EH (cell line): ENCODE measurements around the gene DNAJC6.
A peak's percentile ranks its signal among the peaks of the same experiment; 100 is the strongest.

ENCODE experiments used
- DNase-seq: peaks from one replicate; pipeline ENCODE4 v3.0.0-alpha.2; 2015; ENCODE audit warnings: low read depth

Gene DNAJC6

DNA sequence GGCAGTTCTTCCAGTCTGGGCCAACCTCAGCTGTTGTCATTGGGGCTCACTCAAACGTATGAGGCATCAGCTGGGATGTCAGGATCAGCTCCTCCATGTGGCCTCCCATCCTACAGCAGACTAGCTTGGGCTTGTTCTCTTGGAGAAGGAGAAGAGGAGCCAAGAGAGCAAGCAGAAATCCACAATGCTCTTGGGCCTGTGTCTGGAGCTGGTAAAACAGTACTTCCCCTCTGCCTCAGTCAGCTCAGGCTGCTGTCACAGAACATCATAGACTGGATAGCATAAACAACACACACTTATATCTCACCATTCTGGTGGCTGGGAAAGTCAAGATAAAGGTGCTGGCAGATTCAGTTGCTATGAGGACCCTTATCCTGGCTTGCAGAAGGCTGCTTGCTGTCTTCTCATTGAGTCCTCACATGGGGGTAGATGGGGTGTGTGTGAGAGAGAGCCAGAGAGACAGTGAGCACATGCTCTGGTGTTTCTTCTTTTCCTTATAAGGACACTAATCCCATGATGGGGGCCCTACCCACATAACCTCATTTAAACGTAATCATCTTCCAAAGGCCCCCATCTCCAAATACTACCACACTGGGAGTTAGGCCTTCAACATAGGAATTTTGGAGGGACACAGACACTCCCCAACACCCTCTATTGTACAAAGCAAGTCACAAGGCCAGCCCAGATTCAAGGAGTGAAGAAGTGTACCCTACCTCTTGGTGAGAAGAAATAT lies 16.3 kb upstream of the DNAJC6 start:
- no peak for DNase-seq

DNA sequence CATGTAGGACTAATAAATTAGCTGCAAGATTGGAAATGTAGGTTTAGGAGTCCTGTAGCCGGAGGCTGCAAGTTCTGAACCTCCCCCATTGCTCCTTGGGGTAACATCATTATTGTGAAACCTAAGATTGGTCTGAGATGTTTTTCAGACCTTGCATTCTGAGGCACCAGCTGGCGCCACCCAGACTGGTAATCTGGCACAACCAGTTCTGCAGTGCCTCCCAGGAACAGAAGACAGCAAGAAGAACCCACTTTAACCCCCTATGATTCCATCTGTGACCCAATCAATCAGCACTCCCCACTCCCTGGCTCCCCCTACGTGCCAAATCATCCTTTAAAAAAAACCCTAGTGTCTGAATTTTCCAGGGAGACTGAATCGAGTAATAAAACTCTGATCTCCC lies 11.6 kb upstream of the DNAJC6 start:
- no peak for DNase-seq

DNA sequence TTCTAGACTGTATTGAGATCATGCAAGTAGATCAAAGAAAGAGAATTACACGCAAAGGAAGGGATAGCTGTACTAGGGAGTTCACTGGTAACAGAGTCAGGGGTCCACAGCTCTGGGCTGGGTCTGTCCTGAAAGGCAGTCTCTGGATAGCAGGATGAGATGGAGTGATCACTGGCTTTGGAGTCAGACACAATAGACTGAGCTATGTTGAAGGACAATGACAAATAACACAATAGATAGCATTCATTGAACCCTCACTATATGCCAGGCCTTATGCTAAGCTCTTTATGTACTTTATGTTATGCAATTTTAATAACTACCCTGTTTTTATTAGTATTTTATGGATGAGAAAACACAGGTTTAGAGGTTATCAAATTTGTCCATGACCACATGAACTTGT lies 10.0 kb upstream of the DNAJC6 start:
- no peak for DNase-seq

DNA sequence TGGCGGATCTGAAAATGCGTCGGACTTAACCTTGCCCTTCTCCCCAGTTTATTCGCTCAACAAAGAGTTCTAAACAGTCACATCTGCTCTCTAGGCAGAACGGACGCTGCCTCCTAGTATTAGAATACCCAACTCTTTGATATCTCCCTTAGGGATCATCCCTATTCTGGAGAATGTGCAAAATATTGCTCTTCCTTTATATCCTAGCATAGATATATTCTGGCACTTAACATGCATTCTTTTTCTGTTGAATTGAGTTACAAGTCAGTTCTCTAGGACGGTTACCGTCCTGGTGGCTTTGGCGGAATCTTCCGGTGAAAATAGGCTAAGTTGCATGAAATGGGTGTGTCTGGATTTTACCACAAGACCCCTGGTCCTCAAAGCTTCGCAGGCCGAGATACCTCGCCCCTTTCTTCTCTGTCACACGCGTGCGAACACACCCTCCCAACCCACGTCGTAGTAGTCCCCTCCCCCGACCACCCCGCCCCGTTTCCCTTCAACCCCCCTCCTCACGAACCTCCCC lies 501 bp upstream of the DNAJC6 start:
- no peak for DNase-seq

DNA sequence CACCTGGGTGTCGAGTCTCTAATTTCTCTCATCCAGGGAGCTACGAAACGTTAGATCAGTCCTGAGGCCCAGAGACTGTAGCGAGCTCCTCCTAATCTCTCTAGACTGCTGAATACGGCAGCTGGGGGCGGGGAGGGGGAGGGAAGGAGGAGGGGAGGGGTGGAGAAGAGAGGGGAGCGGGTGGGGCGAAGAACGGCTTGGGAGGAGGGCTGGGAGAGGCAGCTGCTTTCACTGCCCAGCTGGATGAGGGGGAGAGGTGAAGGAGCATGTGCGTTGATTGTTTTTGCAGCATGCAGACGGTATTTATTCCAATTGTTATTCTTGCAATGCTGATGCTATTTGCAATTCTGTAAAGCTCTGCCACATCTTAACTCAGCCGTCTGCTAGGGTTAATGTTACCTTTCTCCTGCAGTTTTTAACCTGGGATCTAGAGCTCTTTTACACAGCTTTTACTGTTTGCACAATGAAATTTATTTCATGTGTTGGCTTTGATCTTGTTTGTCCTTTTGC lies 790 bp downstream of the DNAJC6 start:
- no peak for DNase-seq

DNA sequence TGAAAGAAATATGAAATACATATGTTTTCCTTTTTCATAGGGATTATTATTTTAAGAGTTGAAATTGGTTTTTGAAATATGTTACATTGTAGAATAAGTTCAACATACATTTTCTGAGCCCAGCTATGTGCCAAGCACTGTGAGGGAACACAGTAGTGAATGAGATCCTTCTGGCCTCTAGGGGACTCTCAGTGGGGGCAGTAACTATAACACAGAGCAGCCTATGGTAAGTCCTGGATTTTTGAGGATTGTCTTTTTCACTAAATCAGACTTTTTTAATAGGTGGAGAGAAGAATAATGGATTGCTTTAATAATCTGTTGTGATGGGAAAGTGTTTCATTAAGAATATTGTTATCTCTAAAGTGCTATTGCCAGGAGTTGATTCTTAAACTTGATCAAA lies 2.4 kb downstream of the DNAJC6 start:
- DNase-seq, result no peak

DNA sequence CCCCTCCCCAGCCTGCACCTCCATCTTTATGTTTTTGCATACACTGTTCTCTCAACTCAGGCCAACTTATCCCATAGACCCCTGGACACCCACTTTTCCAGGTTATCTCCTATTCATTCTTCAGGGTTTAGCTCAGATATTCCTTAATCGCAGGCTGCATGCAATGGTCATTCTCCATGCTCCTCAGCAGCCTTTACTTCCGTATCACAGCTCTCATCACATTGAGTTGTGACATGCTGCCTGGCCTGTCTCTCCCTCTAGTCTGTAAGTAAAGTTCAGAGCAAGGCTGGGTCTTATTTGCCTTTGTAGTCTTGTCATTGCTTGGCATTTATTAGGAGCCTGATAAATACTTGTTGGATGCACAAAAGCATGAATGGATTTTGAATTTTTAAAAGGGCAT lies 6.9 kb downstream of the DNAJC6 start:
- DNase-seq, result no peak

DNA sequence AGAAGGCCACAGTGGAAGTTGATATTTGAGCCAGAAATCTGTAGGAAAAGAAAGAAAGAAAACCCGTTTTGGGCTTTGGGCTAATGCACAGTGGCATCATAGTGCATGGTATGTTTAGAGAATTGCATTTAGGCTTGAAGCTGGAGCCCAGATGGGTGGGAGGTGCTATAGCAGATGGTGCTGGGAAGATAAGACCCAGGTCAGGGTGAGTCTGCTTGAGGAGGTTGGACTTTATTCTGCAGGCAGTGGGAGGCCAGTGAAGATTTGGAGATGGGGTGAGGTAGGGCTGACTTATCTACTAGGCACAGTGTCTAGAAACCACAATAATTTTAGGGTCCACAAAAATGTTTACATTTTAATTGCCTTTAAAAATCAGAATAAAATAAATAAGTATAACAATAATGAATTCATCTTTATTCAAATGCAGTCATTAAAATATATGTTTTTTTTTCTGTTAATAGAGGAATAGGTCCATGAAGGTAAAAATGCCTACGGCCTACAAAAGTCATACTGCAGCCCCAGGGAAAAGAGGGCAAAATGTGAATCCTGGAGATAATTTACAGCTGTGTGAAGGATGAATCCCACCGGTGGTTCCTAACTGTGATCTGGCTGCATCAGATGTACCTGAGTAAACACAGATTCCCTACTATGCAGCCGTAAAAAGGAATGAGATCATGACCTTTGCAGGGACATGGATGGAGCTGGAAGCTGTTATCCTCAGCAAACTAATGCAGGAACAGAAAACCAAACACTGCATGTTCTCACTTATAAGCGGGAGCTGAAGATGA lies 8.7 kb downstream of the DNAJC6 start:
- no peak for DNase-seq

DNA sequence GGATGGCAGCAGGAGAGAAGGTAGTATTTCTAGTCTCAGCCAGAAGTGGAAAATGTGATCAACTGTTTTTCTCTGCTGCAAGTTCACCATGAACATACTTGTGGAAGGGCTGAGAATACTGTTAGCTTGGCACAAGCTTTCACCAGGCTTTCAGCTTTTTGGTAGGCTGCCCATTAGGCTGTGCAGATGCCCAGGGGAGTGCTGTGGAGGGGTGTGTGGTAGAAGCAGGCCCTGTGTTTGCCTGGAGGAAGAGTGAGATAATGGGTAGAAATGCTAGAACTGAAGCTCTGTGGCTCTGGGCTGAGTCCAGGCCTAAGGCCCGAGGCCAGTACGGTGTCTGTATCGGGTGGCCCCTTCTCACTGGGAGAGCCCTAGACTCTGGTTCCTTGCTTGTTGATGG lies 9.8 kb downstream of the DNAJC6 start:
- no peak for DNase-seq

DNA sequence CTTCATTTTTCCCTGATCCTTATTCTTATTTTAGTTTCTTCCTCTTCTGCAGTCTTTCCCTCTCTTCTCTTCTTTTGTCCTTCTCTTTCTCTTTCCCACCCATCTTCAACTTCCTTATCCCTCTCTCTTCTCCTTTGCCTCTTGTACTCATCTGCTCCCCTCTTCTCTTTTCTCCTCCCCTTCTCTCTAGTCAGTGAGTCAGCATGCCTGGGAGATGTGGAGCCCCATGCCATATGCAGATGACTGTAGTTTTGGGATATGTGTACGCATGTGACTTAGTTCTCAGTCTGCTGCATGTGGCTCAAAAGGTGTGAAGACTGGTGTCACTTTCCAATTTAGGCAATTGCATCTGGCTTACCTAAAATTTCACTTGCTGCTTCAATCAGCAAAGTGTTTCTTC lies 10.4 kb downstream of the DNAJC6 start:
- no peak for DNase-seq

DNA sequence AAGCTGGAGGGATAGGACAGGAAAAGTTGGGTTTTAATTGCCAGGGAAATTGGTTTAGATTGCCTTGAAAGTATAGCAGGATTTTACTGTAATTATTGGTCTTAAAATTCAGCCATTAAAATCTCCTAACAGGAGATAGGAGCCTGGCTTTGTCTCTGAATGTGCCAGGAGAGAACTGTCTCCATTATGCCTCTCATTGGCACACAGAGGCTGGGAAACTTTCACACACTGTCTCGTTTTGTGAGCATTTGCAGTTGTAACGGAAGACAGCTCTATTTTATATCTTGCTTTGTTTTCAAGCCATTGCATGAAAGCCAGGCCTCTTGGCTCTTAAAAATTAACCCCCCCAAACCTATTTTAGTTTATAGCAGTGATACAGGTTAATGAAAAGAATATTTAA lies 12.5 kb downstream of the DNAJC6 start:
- DNase-seq, result no peak

DNA sequence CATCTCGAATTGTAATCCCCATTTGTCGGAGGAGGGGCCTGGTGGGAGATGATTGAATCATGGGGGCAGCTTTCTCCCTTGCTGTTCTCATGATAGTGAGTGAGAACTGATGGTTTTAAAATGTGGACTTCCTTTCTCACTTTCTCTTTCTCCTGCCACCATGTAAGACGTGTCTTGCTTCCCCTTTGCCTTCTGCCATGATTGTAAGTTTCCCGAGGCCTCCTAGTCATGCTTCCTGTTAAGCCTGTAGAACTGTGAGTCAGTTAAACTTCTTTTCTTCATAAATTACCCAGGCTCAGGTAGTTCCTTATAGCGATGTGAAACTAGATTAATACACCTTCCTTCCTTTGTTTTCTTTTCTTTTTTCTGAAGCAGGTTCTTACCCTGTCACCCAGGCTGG lies 13.9 kb downstream of the DNAJC6 start:
- no peak for DNase-seq

DNA sequence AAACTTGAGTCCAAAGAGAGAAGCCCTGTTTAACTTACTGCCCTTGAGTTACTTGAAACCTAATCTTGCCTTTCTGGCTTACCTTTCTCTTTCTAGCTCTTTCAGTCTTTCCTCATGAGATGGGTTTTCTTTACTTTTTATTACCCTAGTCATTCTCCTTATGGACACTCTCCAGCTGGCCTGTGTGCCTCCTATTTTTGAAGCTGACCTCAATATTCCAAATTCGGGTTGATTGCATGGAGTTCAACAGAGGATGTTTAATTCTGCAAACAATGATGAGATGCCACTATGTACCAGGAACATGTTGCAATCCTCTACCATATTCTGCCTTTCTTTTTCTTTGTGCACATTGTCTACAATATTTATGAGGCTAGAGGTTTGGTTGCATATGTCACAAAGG lies 20.7 kb downstream of the DNAJC6 start:
- DNase-seq, result no peak

DNA sequence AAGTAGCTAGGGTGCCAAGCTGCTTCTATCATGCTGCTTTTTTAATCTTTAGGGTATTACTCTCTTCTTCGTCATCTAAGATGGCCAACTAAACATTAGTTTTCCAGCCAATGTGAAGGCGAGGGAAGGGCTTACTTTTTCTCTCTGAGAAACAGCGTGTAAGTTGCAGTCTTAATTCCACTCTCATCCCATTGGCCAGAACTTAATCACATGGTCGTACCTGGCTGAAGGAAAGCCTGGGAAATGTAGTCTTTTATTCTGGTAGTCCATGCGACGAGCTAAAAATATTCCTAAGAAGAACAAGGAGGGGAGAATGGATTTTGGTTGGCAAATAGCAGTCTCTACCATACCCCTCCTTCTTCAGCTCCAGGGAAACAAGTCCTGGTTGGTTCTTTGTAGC lies 21.5 kb downstream of the DNAJC6 start:
- DNase-seq, result no peak

DNA sequence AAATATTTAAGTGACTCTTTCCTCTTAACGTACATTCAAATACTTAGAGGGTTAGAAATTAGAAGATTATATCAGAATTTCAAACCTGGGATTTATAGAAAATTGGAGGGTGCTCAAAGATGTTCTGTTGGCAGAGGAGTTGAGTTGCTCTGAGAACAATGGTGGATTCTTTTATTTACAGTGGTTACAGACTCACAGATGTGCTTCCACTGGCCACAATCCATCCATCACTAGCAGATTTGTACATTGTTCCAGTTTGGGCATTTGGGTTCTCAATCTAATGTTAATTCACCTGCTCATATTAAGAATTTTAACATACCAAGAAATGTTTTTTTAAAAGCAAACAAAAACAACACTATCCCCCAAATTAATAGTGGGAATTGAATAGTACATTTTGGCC lies 23.5 kb downstream of the DNAJC6 start:
- DNase-seq, result no peak

DNA sequence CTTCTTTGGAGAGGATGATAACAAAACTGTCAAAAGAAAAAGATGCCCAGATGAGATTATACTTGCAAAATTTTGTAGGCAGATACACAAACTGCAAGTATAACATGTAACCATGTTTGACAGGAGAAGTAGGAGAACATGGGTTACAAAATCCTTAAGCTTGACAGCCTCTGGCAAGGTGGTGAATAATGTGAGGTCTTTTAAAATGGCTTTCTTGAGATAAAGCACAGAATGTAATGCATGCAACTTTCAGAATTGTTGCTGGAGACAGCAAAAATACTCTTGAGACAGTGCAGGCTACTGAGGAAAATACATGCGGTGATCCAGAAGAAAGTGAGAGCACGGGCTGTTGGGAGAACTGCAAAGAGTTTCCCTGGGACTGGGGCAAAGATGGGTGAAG lies 24.7 kb downstream of the DNAJC6 start:
- DNase-seq, result no peak

DNA sequence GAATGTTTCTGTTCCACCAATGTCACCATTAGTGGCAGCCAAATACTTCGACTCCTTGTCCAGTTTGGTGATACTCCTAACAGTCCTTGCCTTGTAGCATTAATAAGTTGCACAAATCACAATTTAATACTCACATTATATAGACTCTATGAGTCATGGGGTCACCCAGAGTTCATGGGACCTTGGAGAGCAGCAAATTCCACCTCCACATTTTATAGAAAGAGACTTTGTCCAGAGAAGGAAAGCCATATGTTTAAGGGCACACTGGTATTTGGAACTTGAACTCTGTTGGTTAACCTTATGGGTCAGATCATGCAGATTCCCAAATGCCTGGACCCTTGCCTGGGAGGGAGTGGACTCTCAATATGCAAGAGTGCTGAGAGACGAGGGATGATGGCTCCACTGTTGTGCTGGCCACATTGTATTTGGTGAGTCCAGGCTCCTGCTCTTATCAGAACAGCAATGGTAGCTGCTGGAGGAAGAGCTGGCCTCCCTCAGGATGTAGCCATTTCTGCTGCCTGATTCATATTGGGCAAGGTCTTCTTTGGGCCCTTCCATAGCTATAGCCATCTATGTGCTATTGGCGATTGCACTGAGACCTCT lies 30.6 kb downstream of the DNAJC6 start:
- peak; percentile 66 for DNase-seq

DNA sequence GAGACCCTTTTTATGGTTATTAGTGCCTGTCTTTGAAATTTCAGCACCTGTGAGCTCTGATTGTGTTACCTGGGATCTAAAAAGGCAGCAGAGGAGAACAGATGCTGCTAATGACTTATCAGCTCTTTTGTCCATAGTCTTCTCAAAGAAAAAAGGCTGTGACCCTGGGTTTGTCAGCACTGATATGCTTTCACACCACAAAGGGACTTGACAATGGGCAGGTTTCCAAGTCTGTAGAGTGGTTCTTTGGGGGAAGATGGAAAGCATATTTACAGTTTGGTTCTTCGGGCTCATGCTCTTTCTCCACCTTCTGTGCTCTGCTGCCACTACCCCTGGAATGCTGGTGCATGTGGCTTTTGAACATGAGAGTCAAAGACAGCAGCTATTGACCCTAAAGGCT lies 32.0 kb downstream of the DNAJC6 start:
- DNase-seq, result no peak

DNA sequence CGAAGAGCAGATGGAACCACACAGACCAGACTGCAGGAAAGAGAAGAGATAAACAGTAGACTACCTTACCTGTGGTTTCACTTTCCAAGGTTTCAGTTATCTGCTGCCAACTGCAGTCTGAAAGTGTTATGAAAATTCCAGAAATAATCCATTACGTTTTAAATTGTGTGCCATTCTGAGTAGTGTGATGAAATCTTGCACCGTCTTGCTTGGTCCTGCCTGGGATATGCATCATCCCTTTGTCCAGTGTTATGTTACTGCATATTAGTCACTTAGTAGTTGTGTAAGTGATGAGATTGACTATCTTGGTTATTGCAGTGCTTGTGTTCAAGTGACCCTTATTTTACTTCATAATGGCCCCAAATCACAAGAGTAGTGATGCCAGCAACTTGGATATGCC lies 33.9 kb downstream of the DNAJC6 start:
- peak; percentile 66 for DNase-seq

DNA sequence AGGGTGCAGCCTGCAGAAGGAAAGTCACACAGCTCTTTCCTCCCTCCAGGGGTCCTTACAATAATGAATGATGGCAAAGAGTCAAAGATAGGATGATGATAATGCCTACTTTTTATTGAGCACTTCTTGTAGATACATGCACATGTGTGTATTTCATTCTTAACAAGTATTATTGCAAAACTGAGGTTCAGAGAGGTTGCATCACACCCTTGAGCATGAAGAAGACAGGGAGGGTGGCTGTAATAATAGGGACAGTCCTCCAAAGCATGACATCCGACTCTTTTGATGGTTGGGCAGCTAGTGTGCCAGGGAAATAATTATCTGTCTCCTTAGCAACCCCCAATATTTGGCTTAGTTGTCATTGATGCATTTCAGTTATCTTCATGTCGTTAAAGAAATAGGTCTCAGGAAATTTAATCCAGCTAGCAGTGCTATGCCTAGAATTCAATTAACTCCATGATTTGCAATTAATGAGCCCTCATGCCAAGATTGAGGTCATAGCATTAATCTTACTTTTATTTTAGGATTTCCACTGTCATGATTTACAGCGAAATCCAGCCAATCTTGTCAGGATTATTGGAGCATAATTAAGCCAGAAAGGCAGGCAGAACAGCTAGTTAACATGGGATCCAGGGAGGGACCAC lies 35.0 kb downstream of the DNAJC6 start:
- peak; percentile 8 for DNase-seq

DNA sequence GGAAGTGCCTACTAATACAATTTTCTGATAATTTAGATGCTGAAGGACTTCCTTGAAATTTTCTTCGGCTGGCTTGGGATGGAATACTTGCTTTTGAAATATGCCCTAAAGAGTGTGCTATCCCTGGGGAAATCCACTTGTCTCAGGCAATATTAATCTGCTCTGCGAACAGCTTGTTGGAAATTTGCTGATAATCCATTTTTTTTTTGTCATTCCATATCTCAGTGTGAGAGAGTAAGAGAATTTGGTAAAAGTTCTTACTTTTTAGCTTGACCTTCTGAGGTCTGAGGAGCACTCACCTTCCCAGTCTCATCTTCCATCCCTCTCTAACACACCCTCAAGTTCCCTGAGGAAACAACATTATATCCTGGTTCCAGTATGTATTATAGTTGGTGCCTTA lies 36.8 kb downstream of the DNAJC6 start:
- DNase-seq, result no peak

DNA sequence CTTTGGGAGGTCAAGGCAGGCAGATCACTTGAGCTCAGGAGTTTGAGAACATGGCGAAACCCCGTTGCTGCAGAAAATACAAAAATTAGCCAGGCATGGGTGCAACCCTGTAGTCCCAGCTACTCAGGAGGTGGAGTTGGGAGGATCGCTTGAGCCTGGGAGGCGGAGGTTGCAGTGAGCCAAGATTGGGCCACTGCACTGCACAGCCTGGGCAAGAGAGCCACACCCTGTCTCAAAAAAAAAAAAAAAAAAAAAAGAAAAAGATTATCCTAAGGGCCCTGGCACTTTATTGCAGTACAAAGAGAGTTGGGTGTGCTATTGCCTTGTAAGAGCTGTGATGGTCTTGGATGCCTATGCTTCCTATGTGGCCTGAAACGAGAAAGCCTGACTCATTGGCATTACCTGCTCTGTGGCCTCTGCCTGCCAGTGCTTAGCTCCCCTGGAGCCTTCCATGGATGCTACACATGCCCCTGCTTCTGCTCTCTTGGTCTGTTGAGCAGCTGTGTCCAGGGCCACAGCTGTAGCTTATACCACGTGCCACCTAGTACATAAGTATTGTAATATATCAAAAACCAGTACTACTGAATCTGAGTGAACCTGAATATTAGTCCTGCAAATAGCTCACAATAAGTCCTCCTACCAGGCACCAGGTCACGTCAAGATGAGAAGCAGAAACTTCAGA lies 45.8 kb downstream of the DNAJC6 start:
- no peak for DNase-seq
